ENCODE results near the gene APOBEC3H. TPM values are rescaled to one million over a fixed set of nuclear protein-coding genes. Genes with fewer than 3 reads are reported as not detected.

APOBEC3H gene
- total RNA-seq, 1 donor from 2014 or later: not detected

- no peak for DNase-seq (ENCODE audit: low spot score)
- H3K36me3 Mint-ChIP-seq (ENCODE audit: low read depth): no peaks in the 10 kb centered on the region
- no peaks in the 10 kb centered on the region for H3K4me1 Mint-ChIP-seq (ENCODE audit: low read depth)
- H3K9me3 Mint-ChIP-seq (ENCODE audit: low read depth): no peaks in the 10 kb centered on the region
- no peak overlapping the region for H3K27ac Mint-ChIP-seq (ENCODE audit: unreplicated experiment)
- no peaks in the 10 kb centered on the region for H3K27me3 Mint-ChIP-seq (ENCODE audit: low read depth)
- no peak overlapping the region for H3K4me3 Mint-ChIP-seq (ENCODE audit: unreplicated experiment)
- no peak for TF ChIP-seq CTCF (IDR thresholded peaks at IDR 0.05)
These were observed 6.4 kb downstream of the APOBEC3H start for GRCh38 chr22:39103431-39103830.

GRCh38 chr22:39106326-39106725 is 9.3 kb downstream of the APOBEC3H start:
- H3K27ac Mint-ChIP-seq (ENCODE audit: unreplicated experiment): no peak overlapping the region

GRCh38 chr22:39108487-39108886 is 11.4 kb downstream of the APOBEC3H start:
- no peaks in the 10 kb centered on the region for H3K9me3 Mint-ChIP-seq (ENCODE audit: low read depth)
- no peaks in the 10 kb centered on the region for H3K4me1 Mint-ChIP-seq (ENCODE audit: low read depth)
- no peak for TF ChIP-seq CTCF (IDR thresholded peaks at IDR 0.05)
- no peaks in the 10 kb centered on the region for H3K36me3 Mint-ChIP-seq (ENCODE audit: low read depth)
- DNase-seq (ENCODE audit: low spot score): no peak
- H3K27me3 Mint-ChIP-seq (ENCODE audit: low read depth): peaks cover 9% of the 10 kb centered on the region
- no peak overlapping the region for H3K4me3 Mint-ChIP-seq (ENCODE audit: unreplicated experiment)
- H3K27ac Mint-ChIP-seq (ENCODE audit: unreplicated experiment): no peak overlapping the region

More at GRCh38 chr22:39106326-39106725, 9.3 kb downstream of the APOBEC3H start:
- Mint-ChIP-seq H3K36me3 (ENCODE audit: low read depth) (no peaks in the 10 kb centered on the region), H3K9me3 (ENCODE audit: low read depth) (no peaks in the 10 kb centered on the region), H3K27me3 (ENCODE audit: low read depth) (peaks cover 8% of the 10 kb centered on the region), H3K4me1 (ENCODE audit: low read depth) (no peaks in the 10 kb centered on the region), H3K4me3 (ENCODE audit: unreplicated experiment) (no peak overlapping the region)
- DNase-seq (ENCODE audit: low spot score): no peak
- TF ChIP-seq CTCF (IDR thresholded peaks at IDR 0.05): no peak

- DNase-seq (ENCODE audit: low spot score): no peak
- no peak overlapping the region for H3K27ac Mint-ChIP-seq (ENCODE audit: unreplicated experiment)
- TF ChIP-seq CTCF (IDR thresholded peaks at IDR 0.05): no peak
- H3K9me3 Mint-ChIP-seq (ENCODE audit: low read depth): no peaks in the 10 kb centered on the region
- no peaks in the 10 kb centered on the region for H3K36me3 Mint-ChIP-seq (ENCODE audit: low read depth)
- H3K27me3 Mint-ChIP-seq (ENCODE audit: low read depth): peaks cover 16% of the 10 kb centered on the region
- H3K4me1 Mint-ChIP-seq (ENCODE audit: low read depth): no peaks in the 10 kb centered on the region
- no peak overlapping the region for H3K4me3 Mint-ChIP-seq (ENCODE audit: unreplicated experiment)
These were observed 12.3 kb downstream of the APOBEC3H start for GRCh38 chr22:39109361-39109760.

- Mint-ChIP-seq H3K4me1 (ENCODE audit: low read depth) (no peaks in the 10 kb centered on the region), H3K27ac (ENCODE audit: unreplicated experiment) (no peak overlapping the region), H3K36me3 (ENCODE audit: low read depth) (no peaks in the 10 kb centered on the region), H3K27me3 (ENCODE audit: low read depth) (peaks cover 32% of the 10 kb centered on the region), H3K9me3 (ENCODE audit: low read depth) (no peaks in the 10 kb centered on the region), H3K4me3 (ENCODE audit: unreplicated experiment) (no peak overlapping the region)
- TF ChIP-seq CTCF (IDR thresholded peaks at IDR 0.05): no peak
- DNase-seq (ENCODE audit: low spot score): no peak
These were observed 13.9 kb downstream of the APOBEC3H start for GRCh38 chr22:39110631-39111561.
